ENCODE data around the gene HSPA8.
"Not testable (repeated sequence)": the region's sequence is repeated elsewhere in the genome, so short reads cannot be mapped to it uniquely, and the experiment has no call there.

HSPA8 gene

GRCh38 chr11:123061403-123062157, at the start of gene HSPA8:
TSS of gene HSPA8 (minus strand) at chr11:123062136. CDS start at chr11:123061324, 812 bp downstream.
- H3K4me3 ChIP-seq (ENCODE audit: low read length): peak within 1 kb of the TSS; percentile 97
- H3K9me3 ChIP-seq (ENCODE audit: low read length): no peaks in the 10 kb centered on the region
- H3K4me1 ChIP-seq (ENCODE audit: insufficient read depth, low read length): peaks cover 45% of the 10 kb centered on the region
- H3K36me3 ChIP-seq (ENCODE audit: insufficient read depth, low read length): peaks cover 51% of the 10 kb centered on the region
- H3K27me3 ChIP-seq (ENCODE audit: insufficient read depth, low read length): no peaks in the 10 kb centered on the region
- H2AFZ ChIP-seq (ENCODE audit: low read depth, low read length): no peak within 1 kb of the TSS

DNA sequence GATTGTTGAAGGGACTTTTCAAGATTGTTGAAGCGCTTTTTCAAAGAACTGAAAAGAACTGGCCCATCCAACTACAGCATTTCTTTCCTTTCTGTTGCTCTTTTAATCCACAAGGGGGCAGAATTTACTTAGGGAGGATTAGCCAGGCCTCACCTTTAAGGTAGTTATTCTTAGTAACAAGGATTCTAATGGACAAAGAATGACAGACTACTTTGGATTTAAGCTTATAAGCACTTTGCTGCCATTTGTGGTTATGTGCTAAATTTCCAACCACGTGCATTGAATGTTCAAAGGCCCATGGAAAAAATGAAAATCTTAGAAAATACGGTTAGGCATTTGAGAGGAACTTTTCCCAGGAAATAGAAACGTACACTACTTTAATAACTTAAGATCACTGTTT, 49.5 kb upstream of the HSPA8 start:
- Histone ChIP-seq H2AFZ (ENCODE audit: low read depth, low read length) (no peak overlapping the region), H3K27me3 (ENCODE audit: insufficient read depth, low read length) (peaks cover 3% of the 10 kb centered on the region), H3K4me1 (ENCODE audit: insufficient read depth, low read length) (no peaks in the 10 kb centered on the region), H3K9me3 (ENCODE audit: low read length) (no peaks in the 10 kb centered on the region), H3K36me3 (ENCODE audit: insufficient read depth, low read length) (no peaks in the 10 kb centered on the region), H3K4me3 (ENCODE audit: low read length) (no peak overlapping the region)

GRCh38 chr11:123110397-123110796, 48.5 kb upstream of the HSPA8 start:
- Histone ChIP-seq H3K9me3 (ENCODE audit: low read length) (no peaks in the 10 kb centered on the region), H3K4me1 (ENCODE audit: insufficient read depth, low read length) (no peaks in the 10 kb centered on the region), H2AFZ (ENCODE audit: low read depth, low read length) (no peak overlapping the region), H3K36me3 (ENCODE audit: insufficient read depth, low read length) (no peaks in the 10 kb centered on the region), H3K27me3 (ENCODE audit: insufficient read depth, low read length) (peaks cover 3% of the 10 kb centered on the region), H3K4me3 (ENCODE audit: low read length) (no peak overlapping the region)

GRCh38 chr11:123107945-123108495, 46.1 kb upstream of the HSPA8 start:
- no peaks in the 10 kb centered on the region for H3K4me1 ChIP-seq (ENCODE audit: insufficient read depth, low read length)
- H2AFZ ChIP-seq (ENCODE audit: low read depth, low read length): no peak overlapping the region
- no peaks in the 10 kb centered on the region for H3K36me3 ChIP-seq (ENCODE audit: insufficient read depth, low read length)
- peaks cover 3% of the 10 kb centered on the region for H3K27me3 ChIP-seq (ENCODE audit: insufficient read depth, low read length)
- no peak overlapping the region for H3K4me3 ChIP-seq (ENCODE audit: low read length)
- H3K9me3 ChIP-seq (ENCODE audit: low read length): no peaks in the 10 kb centered on the region

DNA sequence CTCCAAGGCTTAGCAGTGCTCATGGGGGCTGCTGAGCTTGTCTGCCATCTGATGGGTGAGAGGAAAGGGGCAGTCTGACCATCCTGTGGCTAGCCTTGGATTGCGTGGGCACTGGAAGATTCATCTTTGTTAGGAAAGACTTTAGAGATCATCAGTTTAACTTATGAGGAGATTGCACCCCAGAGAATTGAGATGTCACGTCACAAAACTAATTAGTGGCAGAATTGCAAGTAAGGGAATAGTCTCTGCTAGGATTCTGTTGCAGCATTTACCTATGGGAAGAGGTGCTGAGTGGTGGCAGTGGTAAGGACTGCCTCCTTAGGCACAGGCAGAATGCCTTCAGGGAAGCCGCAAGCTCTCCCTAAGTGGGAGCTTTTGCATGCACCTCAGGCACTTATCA, 42.8 kb upstream of the HSPA8 start:
- Histone ChIP-seq H2AFZ (ENCODE audit: low read depth, low read length) (no peak overlapping the region), H3K9me3 (ENCODE audit: low read length) (no peaks in the 10 kb centered on the region), H3K4me1 (ENCODE audit: insufficient read depth, low read length) (no peaks in the 10 kb centered on the region), H3K4me3 (ENCODE audit: low read length) (no peak overlapping the region), H3K36me3 (ENCODE audit: insufficient read depth, low read length) (no peaks in the 10 kb centered on the region), H3K27me3 (ENCODE audit: insufficient read depth, low read length) (no peaks in the 10 kb centered on the region)

DNA sequence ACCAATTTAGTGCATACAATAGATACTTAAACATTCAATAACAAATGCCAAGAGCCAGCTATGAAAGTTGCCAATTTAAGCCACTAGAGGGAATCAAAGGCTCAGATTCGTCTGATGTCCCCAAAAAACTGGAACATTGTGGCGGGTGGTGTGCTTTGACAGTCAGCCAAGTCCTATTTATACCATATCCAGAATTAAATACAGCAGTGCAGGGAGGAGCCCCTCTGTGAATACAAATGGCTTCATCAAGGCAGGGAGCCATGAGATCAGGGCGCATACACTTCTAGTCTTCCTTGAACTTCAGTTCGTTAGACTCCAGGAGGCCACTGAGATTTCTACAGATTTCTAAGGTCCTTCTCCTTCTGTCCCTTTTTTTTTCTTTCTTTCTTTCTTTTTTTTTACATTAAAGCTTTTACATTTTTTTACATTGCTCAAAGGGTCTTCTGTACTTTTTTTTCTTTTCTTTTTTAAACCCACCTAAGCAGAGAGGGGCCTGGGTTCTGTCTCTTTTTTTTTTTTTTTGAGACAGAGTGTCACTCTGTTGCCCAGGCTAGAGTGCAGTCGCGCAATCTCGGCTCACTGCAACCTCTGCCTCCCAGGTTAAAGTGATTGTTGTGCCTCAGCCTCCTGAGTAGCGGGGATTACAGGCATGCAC, 41.5 kb upstream of the HSPA8 start:
- H3K36me3 ChIP-seq (ENCODE audit: insufficient read depth, low read length): no peaks in the 10 kb centered on the region
- H2AFZ ChIP-seq (ENCODE audit: low read depth, low read length): no peak overlapping the region
- H3K4me1 ChIP-seq (ENCODE audit: insufficient read depth, low read length): no peaks in the 10 kb centered on the region
- H3K27me3 ChIP-seq (ENCODE audit: insufficient read depth, low read length): no peaks in the 10 kb centered on the region
- no peak overlapping the region for H3K4me3 ChIP-seq (ENCODE audit: low read length)
- no peaks in the 10 kb centered on the region for H3K9me3 ChIP-seq (ENCODE audit: low read length)

DNA sequence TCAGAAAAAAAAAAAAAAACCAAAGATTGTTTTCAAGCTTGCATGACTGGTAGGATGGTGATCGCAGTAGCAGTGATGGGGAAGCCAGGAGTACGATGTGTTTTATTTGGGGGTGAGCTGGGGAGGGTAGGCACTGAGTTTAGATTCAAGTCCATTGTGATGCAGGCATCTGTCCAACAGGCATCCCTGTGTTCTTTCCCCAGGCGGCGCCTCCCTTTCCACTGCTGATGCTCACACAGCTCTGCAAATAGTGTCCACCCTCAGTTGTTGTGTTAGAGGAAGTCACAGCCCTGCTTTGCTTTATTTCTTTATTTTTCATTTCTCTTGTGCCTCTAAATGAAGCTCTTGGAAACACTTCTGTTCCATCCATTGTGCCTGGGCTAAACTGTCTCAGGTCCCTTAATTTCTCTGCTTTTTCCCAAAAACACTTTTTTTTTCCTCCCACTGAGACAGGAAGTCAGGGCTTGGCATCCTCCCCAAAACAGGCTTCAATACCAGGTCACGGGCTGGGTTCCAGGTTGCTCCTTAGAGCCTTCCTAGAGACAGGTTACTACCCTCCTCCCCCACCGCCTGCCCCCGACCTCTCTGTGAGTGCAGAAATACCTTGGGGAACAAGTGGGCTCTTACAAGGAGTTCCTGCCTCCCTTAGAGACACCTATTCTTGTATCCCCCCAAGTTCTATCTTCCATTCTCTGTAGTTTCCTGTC, 38.6 kb upstream of the HSPA8 start:
- Histone ChIP-seq H2AFZ (ENCODE audit: low read depth, low read length) (no peak overlapping the region), H3K4me3 (ENCODE audit: low read length) (no peak overlapping the region), H3K36me3 (ENCODE audit: insufficient read depth, low read length) (no peaks in the 10 kb centered on the region), H3K4me1 (ENCODE audit: insufficient read depth, low read length) (no peaks in the 10 kb centered on the region), H3K27me3 (ENCODE audit: insufficient read depth, low read length) (no peaks in the 10 kb centered on the region), H3K9me3 (ENCODE audit: low read length) (no peaks in the 10 kb centered on the region)

GRCh38 chr11:123098990-123099389, 37.1 kb upstream of the HSPA8 start:
- Histone ChIP-seq H2AFZ (ENCODE audit: low read depth, low read length) (no peak overlapping the region), H3K4me3 (ENCODE audit: low read length) (no peak overlapping the region), H3K9me3 (ENCODE audit: low read length) (no peaks in the 10 kb centered on the region), H3K36me3 (ENCODE audit: insufficient read depth, low read length) (no peaks in the 10 kb centered on the region), H3K4me1 (ENCODE audit: insufficient read depth, low read length) (no peaks in the 10 kb centered on the region), H3K27me3 (ENCODE audit: insufficient read depth, low read length) (no peaks in the 10 kb centered on the region)

DNA sequence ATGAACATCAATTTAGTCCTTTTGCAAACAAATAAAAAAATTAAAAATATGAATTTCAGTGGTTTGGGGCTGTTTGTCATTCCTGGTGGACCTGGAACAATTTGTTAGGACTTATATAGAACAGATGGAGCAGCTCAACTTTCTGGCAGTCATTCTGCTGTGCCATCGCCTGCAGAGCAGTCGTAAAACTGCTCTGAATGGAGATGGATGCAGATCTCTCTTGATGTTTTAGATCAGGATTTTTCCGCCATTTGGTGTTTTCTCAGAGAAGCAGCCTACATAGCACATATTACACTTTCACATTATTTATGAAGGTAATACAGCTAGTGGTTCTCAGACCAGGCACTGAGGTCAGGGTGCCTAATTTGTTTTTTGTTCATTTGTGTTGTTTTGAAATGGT, 31.8 kb upstream of the HSPA8 start:
- Histone ChIP-seq H3K36me3 (ENCODE audit: insufficient read depth, low read length) (no peaks in the 10 kb centered on the region), H3K9me3 (ENCODE audit: low read length) (no peaks in the 10 kb centered on the region), H2AFZ (ENCODE audit: low read depth, low read length) (no peak overlapping the region), H3K4me1 (ENCODE audit: insufficient read depth, low read length) (no peaks in the 10 kb centered on the region), H3K27me3 (ENCODE audit: insufficient read depth, low read length) (no peaks in the 10 kb centered on the region), H3K4me3 (ENCODE audit: low read length) (no peak overlapping the region)

DNA sequence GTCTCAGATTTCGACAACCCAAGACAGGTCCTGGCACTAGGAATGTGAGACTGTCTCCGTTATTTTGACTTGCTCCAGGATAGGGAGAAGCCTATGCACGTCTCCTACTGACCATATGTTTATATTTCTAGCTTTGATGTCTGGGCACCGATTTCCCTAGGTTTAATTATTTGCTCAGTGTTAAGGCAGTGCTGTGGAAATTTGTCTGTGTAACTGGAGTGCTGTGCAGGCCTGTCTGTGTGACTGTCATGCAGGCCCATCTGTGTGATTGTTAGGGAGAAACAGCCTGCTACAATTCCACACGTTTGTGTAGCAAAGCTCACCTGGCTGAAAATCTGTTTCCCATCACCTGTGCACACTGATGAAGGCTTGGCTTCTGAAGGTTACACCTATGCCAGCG, 29.6 kb upstream of the HSPA8 start:
- Histone ChIP-seq H3K4me1 (ENCODE audit: insufficient read depth, low read length) (no peaks in the 10 kb centered on the region), H3K36me3 (ENCODE audit: insufficient read depth, low read length) (no peaks in the 10 kb centered on the region), H3K9me3 (ENCODE audit: low read length) (no peaks in the 10 kb centered on the region), H3K4me3 (ENCODE audit: low read length) (no peak overlapping the region), H2AFZ (ENCODE audit: low read depth, low read length) (no peak overlapping the region), H3K27me3 (ENCODE audit: insufficient read depth, low read length) (no peaks in the 10 kb centered on the region)

- H3K36me3 ChIP-seq (ENCODE audit: insufficient read depth, low read length); H3K4me1 ChIP-seq (ENCODE audit: insufficient read depth, low read length); H2AFZ ChIP-seq (ENCODE audit: low read depth, low read length); H3K27me3 ChIP-seq (ENCODE audit: insufficient read depth, low read length); H3K9me3 ChIP-seq (ENCODE audit: low read length); H3K4me3 ChIP-seq (ENCODE audit: low read length): not testable (repeated sequence)
These were observed 28.2 kb upstream of the HSPA8 start for GRCh38 chr11:123090168-123090567.

GRCh38 chr11:123088896-123089295, 27.0 kb upstream of the HSPA8 start:
- H2AFZ ChIP-seq (ENCODE audit: low read depth, low read length); H3K27me3 ChIP-seq (ENCODE audit: insufficient read depth, low read length); H3K4me3 ChIP-seq (ENCODE audit: low read length); H3K36me3 ChIP-seq (ENCODE audit: insufficient read depth, low read length); H3K9me3 ChIP-seq (ENCODE audit: low read length); H3K4me1 ChIP-seq (ENCODE audit: insufficient read depth, low read length): not testable (repeated sequence)

DNA sequence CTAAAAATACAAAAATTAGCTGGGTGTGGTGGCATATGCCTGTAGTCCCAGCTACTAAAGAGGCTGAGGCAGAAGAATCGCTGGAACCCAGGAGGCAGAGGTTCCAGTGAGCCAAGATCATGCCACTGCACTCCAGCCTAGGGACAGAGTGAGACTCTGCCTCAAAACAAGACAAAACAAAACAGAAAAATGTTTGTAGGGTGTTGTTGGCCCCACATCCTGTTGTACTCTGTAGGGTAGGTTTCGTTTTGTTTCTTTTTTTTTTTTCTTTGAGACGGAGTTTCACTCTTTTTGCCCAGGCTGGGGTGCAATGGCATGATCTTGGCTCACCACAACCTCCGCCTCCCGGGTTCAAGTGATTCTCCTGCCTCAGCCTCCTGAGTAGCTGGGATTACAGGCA, 25.7 kb upstream of the HSPA8 start:
- H3K27me3 ChIP-seq (ENCODE audit: insufficient read depth, low read length); H3K36me3 ChIP-seq (ENCODE audit: insufficient read depth, low read length); H3K9me3 ChIP-seq (ENCODE audit: low read length); H2AFZ ChIP-seq (ENCODE audit: low read depth, low read length); H3K4me3 ChIP-seq (ENCODE audit: low read length); H3K4me1 ChIP-seq (ENCODE audit: insufficient read depth, low read length): not testable (repeated sequence)
